Stimulated activated CD8-positive, alpha-beta memory T cell treated with anti-CD3 and anti-CD28 coated beads, Interleukin-15, amount 100 ng/mL, for 24 hours (primary cell): ENCODE measurements around the gene CSHL1.
"Not testable (repeated sequence)": the region's sequence is repeated elsewhere in the genome, so short reads cannot be mapped to it uniquely, and the experiment has no call there.

Source experiments
- DNase-seq: peaks from one replicate; pipeline ENCODE4 v3.0.0-alpha.2; 2020; ENCODE audit warnings: low read depth

Gene CSHL1

DNA sequence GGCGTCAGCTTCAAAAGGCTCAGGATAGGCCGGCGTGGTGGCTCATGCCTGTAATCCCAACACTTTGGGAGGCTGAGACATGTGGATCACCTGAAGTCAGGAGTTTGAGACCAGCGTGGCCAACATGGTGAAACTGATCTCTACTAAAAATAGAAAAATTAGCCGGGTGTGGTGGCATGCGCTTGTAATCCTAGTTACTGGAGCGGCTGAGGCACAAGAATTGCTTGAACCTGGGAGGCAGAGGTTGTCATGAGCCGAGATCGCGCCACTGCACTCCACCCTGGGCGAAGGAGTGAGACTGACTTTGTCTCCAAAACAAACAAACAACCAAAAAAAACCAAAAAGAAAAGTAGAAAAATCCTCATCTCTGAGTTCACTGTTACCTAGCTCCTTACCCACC lies 25.9 kb downstream of the CSHL1 start:
- DNase-seq, result not testable (repeated sequence)

DNA sequence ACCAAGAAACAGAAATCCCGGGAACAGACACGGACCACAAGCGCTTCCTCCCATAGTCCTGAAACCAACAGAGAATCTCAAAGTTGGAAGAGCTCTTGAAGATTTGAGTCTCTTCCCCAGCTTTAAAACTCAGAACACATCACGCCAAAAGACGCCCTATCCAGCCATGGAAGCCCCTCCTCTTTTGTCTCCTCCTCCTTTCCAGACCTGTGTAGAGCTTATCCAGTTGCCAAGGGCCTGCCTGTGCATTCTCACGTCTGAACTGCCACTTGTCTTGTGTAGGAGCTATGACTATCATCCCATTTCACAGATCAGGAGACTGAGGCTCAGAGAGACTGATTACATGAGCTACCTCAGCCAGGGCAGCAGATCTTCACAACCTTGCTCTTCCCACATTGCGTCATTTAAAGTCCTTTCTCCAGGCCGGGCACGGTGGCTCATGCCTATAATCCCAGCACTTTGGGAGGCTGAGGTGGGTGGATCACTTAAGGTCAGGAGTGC lies 28.4 kb downstream of the CSHL1 start:
- DNase-seq, result not testable (repeated sequence)

DNA sequence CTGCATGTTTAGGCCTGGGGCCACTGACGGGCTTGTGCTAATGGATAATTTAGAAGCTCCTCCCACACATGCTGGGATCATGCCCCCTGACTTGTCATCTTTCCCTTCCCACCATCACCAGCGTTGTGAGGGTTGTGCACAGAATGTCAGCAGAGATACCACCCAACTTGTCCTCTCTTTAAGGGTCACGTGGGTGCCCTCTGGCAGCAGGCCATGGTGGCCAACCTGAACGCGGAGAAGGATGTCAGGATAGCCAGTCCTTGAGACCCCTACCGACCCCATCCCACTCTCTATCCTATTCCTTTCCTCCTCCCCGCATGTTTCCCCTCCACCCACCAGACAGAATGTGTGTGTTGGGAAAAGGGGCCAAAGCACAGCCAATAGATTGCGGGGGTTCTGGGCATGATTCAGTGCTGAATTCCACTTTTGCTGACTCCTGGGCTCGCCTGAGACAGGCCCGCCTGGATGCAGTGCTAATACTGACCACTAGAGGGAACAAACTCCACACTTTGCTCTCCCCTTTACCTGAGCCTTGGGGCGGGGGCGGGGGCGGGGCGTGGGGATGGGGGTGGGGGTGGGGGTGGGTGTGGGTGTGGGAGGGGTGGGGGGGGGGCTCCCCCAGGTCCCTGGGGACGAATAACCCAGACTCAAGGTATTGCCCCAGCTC lies 29.0 kb downstream of the CSHL1 start, which contains the start of gene GH2:
TSS of gene GH2 (minus strand) at position 10 of the 667 bp plus-strand sequence. CDS start 143 bp downstream, outside the sequence.
- DNase-seq, result peak; percentile 26

DNA sequence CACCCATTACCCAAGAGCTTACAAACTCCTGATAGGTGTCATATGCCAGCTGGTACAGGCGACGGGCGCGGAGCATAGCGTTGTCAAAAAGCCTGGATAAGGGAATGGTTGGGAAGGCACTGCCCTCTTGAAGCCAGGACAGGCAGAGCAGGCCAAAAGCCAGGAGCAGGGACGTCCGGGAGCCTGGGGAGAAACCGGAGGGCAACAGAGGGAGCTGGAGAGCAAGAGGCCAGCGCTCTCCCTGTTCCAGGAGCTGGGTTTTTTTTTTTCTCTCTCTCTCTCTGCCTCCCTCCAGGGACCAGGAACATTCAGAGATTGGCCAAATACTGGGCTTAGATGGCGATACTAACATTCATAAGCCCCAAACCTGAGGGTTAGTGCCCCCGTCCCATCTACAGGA lies 29.7 kb downstream of the CSHL1 start:
- DNase-seq, result not testable (repeated sequence)

DNA sequence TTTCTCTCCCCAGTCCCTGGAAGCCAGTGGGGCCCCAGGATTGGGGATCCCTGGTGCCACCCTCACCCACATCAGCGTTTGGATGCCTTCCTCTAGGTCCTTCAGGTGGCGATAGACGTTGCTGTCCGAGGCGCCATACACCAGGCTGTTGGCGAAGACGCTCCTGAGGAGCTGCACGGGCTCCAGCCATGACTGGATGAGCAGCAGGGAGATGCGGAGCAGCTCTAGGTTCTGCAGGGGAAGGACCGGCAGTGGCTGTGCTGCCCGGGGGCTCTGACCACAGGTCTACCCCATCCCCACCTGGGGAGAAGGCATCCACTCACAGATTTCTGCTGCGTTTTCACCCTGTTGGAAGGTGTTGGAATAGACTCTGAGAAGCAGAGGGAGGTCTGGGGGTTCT lies 30.4 kb downstream of the CSHL1 start:
- no peak for DNase-seq

DNA sequence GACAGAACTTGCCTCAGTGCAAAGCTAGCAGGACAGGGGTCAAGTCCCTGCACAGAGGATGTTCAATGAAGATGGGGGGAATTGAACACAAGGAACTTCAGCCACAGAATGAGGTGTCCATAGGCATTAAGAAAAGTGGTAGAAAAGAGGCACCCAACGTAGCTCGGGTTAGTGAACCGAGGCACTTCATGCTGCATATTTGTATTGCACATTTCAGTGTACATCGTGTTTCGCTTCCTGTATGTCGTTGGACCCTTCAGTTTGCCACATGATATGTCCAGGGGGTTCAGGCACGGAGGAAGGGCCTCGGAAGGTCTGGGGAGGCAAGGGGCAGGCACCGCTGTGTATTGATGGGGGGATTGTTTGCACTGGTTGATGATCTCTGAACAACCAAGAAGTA lies 32.6 kb downstream of the CSHL1 start:
- DNase-seq, result not testable (repeated sequence)

DNA sequence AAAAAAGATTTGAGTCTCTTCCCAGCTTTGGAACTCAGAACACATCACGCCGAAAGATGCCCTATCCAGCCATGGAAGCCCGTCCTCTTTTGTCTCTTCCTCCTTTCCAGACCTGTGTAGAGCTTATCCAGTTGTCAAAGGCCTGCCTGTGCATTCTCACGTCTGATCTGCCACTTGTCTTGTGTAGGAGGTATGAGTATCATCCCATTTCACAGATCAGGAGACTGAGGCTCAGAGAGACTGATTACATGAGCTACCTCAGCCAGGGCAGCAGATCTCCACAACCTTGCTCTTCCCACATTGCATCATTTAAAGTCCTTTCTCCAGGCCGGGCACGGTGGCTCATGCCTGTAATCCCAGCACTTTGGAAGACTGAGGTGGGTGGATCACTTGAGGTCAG lies 36.4 kb downstream of the CSHL1 start:
- not testable (repeated sequence) for DNase-seq

DNA sequence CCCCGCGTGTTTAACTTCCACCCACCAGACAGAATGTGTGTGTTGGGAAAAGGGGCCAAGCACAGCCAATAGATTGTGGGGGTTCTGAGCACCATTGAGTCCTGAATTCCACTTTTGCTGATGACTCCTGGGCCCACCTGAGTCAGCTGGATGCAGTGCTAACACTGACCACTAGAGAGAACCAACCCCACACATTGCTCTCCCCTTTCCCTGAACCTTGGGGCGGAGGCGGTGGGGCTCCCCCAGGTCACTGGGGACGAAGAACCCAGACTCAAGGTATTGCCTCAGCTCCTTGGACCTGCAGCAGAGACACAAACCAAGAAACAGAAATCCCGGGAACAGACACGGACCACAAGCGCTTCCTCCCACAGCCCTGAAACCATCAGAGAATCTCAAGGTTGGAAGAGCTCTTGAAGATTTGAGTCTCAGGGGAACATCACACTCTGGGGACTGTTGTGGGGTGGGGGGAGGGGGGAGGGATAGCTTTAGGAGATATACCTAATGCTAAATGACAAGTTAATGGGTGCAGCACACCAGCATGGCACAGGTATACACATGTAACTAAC lies 36.9 kb downstream of the CSHL1 start:
- DNase-seq, result not testable (repeated sequence)

DNA sequence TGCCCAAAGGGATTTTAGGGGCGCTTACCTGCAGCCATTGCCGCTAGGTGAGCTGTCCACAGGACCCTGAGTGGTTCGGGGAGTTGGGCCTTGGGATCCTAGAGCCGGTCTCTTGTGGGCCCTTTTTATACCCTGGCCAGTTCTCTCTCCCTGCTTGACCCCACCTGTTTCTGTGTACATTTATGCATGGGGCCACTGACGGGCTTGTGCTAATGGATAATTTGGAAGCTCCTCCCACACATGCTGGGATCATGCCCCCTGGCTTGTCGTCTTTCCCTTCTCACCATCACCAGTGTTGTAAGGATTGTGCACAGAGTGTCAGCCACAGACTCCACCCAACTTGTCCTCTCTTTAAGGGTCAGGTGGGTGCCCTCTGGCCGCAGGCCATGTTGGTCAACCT lies 37.5 kb downstream of the CSHL1 start, which contains the start of gene CSH2:
TSS of gene CSH2 (minus strand) at position 101 of the 400 bp plus-strand sequence. CDS start at position 38, 63 bp downstream.
- not testable (repeated sequence) for DNase-seq

DNA sequence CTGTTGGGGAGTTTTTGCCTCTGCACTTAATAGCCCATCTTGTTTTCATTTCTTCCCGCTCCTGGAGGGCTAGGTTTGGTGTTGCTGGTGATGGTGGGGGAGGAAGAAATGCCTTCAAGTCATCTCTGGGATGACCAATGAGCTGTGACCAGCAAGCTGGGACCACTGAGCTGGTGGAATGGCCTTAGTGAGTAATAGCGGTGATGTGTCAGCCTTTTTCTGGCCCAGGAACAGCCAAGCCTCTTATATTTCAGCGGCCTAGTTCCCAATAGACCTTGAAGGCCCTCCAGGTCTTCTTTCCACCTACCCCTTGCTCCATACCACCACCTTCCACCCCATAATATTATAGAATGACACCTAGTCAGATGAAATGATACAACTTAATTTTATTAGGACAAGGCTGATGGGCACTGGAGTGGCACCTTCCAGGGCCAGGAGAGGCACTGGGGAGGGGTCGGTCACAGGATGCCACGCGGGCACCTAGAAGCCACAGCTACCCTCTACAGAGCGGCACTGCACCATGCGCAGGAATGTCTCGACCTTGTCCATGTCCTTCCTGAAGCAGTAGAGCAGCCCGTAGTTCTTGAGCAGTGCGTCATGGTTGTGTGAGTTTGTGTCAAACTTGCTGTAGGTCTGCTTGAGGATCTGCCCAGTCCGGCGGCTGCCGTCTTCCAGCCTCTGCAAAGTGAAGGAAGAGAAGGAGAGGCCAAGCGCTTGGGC lies 39.3 kb downstream of the CSHL1 start:
- DNase-seq, result not testable (repeated sequence)

DNA sequence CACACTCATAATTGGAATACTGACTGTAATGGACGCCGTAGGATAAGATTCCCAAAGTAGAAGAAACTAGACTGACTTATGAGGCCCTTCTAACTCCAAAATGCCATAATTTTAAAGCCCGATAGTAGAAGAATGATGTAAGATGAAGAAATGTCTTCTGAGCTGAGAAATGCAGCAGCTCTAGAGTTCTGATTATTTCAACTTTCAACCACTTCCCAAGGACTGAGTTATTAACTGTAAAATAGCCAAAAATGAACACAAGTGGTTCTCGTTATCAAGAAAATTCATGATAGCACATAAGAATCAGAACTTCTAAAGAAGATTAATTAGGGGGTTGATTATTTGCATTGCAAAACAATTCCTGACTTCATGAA lies 40.8 kb downstream of the CSHL1 start:
- DNase-seq, result not testable (repeated sequence)

DNA sequence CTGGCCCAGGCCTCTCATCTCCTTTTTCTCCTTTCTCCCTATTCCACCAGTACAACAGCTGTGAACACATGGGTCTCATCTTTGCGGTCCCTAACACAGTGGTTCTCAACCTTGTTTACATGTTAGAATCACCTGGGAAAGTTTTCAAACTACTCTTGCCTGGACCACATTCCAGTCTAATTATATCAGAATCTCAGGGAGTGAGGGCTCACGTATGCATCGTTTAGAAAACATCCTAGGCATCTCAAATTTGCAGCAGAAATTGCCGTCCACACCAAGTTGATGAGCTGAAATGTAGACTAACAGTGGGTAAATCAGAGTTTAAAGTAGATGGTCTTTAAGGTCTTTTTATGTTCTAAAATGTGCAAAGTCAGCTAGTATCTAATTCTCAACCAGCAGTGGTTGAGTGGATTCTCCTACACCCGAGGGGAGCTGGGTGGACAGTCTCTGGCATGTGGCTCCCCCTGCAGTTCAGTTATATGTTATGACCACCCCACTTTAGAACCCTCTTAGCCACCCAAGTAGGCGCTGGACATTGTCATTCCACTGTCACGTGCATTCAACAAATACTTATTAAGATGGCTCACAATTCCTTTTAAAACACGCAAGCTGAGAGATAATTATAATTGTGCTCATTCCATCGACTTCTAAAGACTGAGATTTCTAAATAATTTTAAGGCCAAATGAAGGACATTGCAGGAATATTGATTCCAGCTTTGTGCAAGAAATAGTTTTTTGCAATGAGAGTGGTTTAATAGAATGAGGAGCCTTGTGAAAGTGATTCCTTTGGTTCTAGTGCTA lies 41.4 kb downstream of the CSHL1 start:
- not testable (repeated sequence) for DNase-seq

DNA sequence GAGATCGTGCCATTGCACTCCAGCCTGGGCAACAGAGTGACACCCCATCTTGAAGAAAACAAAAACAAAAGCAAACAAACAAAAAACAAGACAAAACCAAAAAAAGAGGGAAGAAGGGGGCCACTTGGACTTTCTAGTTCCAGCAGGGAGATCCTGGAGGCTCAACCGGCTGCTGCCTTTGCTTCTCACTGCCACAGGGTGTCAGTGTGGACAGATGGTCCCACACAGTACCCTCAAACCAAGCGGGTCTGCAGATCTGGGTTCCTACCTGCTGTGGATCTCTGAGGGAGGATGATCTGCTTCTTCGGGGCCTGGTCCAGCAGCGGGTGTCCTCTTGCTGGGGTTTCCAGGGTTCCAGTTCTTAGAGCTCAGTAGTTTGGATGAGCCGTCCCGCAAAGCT lies 44.4 kb downstream of the CSHL1 start:
- DNase-seq, result not testable (repeated sequence)
